ENCODE data around the gene CFD. TPM values are rescaled to one million over a fixed set of nuclear protein-coding genes. Genes with fewer than 3 reads are reported as not detected.
"Not testable (repeated sequence)": the region's sequence is repeated elsewhere in the genome, so short reads cannot be mapped to it uniquely, and the experiment has no call there.

The CFD gene
- total and polyA plus RNA-seq, 4 donors, result 90.8 to 227 (median 141) TPM

- Histone ChIP-seq H3K27ac (ENCODE audit: low read depth in 1 of 2, low read length in 1 of 2) (no peak overlapping the region), H3K9ac (ENCODE audit: insufficient read depth in 1 of 2, low read length in 2 of 2) (no peak overlapping the region), H3K9me3 (ENCODE audit: control insufficient read depth in 4 of 4, insufficient read depth in 3 of 4, low read length in 3 of 4) (no peaks in the 10 kb centered on the region), H3K36me3 (ENCODE audit: control insufficient read depth in 4 of 4, insufficient read depth in 4 of 4, low read length in 4 of 4) (no peaks in the 10 kb centered on the region), H3K4me3 (no peak overlapping the region), H3K4me1 (ENCODE audit: control insufficient read depth in 5 of 5, insufficient read depth in 5 of 5, low read length in 5 of 5) (no peaks in the 10 kb centered on the region), H3K27me3 (ENCODE audit: control insufficient read depth in 3 of 3, insufficient read depth in 3 of 3, low read length in 2 of 3) (peaks cover 4 to 7% (median 6%) of the 10 kb centered on the region in 3 donors)
- DNase-seq (peak; percentile 82 to 84 (median 83)), ATAC-seq (ENCODE audit: insufficient read depth, low FRiP score) (no peak)
- 65 to 72% methylated on average over 36 of the region's 36 CpGs for WGBS, 2 donors
- TF ChIP-seq, protein P1, sequence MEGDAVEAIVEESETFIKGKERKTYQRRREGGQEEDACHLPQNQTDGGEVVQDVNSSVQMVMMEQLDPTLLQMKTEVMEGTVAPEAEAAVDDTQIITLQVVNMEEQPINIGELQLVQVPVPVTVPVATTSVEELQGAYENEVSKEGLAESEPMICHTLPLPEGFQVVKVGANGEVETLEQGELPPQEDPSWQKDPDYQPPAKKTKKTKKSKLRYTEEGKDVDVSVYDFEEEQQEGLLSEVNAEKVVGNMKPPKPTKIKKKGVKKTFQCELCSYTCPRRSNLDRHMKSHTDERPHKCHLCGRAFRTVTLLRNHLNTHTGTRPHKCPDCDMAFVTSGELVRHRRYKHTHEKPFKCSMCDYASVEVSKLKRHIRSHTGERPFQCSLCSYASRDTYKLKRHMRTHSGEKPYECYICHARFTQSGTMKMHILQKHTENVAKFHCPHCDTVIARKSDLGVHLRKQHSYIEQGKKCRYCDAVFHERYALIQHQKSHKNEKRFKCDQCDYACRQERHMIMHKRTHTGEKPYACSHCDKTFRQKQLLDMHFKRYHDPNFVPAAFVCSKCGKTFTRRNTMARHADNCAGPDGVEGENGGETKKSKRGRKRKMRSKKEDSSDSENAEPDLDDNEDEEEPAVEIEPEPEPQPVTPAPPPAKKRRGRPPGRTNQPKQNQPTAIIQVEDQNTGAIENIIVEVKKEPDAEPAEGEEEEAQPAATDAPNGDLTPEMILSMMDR (IDR thresholded peaks at IDR 0.05; ENCODE audit: control extremely low read depth, extremely low read depth), result no peak
These were observed 24.2 kb upstream of the CFD start for GRCh38 chr19:835210-835810.

- Histone ChIP-seq H3K4me3 (no peak within 1 kb of the TSS), H3K4me1 (ENCODE audit: control insufficient read depth in 5 of 5, insufficient read depth in 5 of 5, low read length in 5 of 5) (peaks cover 0 to 6% (median 0%) of the 10 kb centered on the region in 5 donors), H3K27ac (ENCODE audit: low read depth in 1 of 2, low read length in 1 of 2) (no peak within 1 kb of the TSS), H3K9ac (ENCODE audit: insufficient read depth in 1 of 2, low read length in 2 of 2) (no peak within 1 kb of the TSS), H3K9me3 (ENCODE audit: control insufficient read depth in 4 of 4, insufficient read depth in 3 of 4, low read length in 3 of 4) (no peaks in the 10 kb centered on the region), H3K27me3 (ENCODE audit: control insufficient read depth in 3 of 3, insufficient read depth in 3 of 3, low read length in 2 of 3) (peaks cover 0 to 10% (median 8%) of the 10 kb centered on the region in 3 donors), H3K36me3 (ENCODE audit: control insufficient read depth in 4 of 4, insufficient read depth in 4 of 4, low read length in 4 of 4) (no peaks in the 10 kb centered on the region)
- WGBS, 2 donors, result 33 to 57% methylated on average over 23 to 24 of the region's 24 CpGs
- DNase-seq, result no peak
- ATAC-seq (ENCODE audit: insufficient read depth, low FRiP score), result no peak
- TF ChIP-seq, protein P1 (IDR thresholded peaks at IDR 0.05; ENCODE audit: control extremely low read depth, extremely low read depth), result no peak
These were observed 18.8 kb upstream of the CFD start, which contains the start of gene PRTN3 for GRCh38 chr19:840519-841206. Gene PRTN3, plus strand, starts transcription at chr19:840999. Its CDS starts 10 bp downstream, at chr19:841009.

- DNase-seq; ATAC-seq (ENCODE audit: insufficient read depth, low FRiP score); H3K36me3 ChIP-seq (ENCODE audit: control insufficient read depth in 4 of 4, insufficient read depth in 4 of 4, low read length in 4 of 4); H3K4me3 ChIP-seq; H3K4me1 ChIP-seq (ENCODE audit: control insufficient read depth in 5 of 5, insufficient read depth in 5 of 5, low read length in 5 of 5); H3K9me3 ChIP-seq (ENCODE audit: control insufficient read depth in 4 of 4, insufficient read depth in 3 of 4, low read length in 3 of 4); H3K9ac ChIP-seq (ENCODE audit: insufficient read depth in 1 of 2, low read length in 2 of 2); H3K27ac ChIP-seq (ENCODE audit: low read depth in 1 of 2, low read length in 1 of 2): not testable (repeated sequence)
- WGBS, 2 donors, result 62 to 77% methylated on average over 7 of the region's 7 CpGs
- H3K27me3 ChIP-seq (ENCODE audit: control insufficient read depth in 3 of 3, insufficient read depth in 3 of 3, low read length in 2 of 3), result peaks cover 0 to 12% (median 6%) of the 10 kb centered on the region in 3 donors
These were observed 16.7 kb upstream of the CFD start for GRCh38 chr19:842802-843179.

GRCh38 chr19:843180-843835 is 16.2 kb upstream of the CFD start:
- H3K9me3 ChIP-seq (ENCODE audit: control insufficient read depth in 4 of 4, insufficient read depth in 3 of 4, low read length in 3 of 4), result no peaks in the 10 kb centered on the region
- TF ChIP-seq, protein P1 (IDR thresholded peaks at IDR 0.05; ENCODE audit: control extremely low read depth, extremely low read depth), result no peak
- DNase-seq (no peak), ATAC-seq (ENCODE audit: insufficient read depth, low FRiP score) (no peak)
- H3K36me3 ChIP-seq (ENCODE audit: control insufficient read depth in 4 of 4, insufficient read depth in 4 of 4, low read length in 4 of 4), result no peaks in the 10 kb centered on the region
- H3K27ac ChIP-seq (ENCODE audit: low read depth in 1 of 2, low read length in 1 of 2), result no peak overlapping the region
- 3% methylated on average over 39 to 46 of the region's 46 CpGs for WGBS, 2 donors
- no peak overlapping the region for H3K4me3 ChIP-seq
- H3K27me3 ChIP-seq (ENCODE audit: control insufficient read depth in 3 of 3, insufficient read depth in 3 of 3, low read length in 2 of 3), result peaks cover 0 to 14% (median 6%) of the 10 kb centered on the region in 3 donors
- H3K9ac ChIP-seq (ENCODE audit: insufficient read depth in 1 of 2, low read length in 2 of 2), result no peak overlapping the region
- H3K4me1 ChIP-seq (ENCODE audit: control insufficient read depth in 5 of 5, insufficient read depth in 5 of 5, low read length in 5 of 5), result peaks cover 0 to 10% (median 0%) of the 10 kb centered on the region in 5 donors
